Measurements from ENCODE around the gene KPNA4.

DNA sequence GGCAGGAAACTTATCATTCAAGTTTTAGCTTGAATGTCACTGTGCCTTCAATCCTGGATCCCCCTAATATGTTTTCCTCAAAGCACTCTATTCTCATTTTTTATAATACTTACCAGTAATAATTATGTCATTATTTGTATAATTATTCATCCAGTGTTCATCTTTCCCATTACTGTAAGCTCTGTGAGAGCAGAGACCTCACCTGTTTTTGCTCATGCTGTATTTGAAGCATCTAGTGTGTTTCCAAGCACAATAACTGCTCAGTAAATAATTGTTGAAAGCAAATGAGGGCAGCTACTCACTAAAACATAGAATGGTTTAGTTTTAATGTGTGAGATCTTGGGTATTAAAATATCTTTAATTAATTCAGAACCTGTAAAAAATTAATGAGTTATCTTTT lies 36.9 kb upstream of the KPNA4 start:
- TF ChIP-seq, protein P1, sequence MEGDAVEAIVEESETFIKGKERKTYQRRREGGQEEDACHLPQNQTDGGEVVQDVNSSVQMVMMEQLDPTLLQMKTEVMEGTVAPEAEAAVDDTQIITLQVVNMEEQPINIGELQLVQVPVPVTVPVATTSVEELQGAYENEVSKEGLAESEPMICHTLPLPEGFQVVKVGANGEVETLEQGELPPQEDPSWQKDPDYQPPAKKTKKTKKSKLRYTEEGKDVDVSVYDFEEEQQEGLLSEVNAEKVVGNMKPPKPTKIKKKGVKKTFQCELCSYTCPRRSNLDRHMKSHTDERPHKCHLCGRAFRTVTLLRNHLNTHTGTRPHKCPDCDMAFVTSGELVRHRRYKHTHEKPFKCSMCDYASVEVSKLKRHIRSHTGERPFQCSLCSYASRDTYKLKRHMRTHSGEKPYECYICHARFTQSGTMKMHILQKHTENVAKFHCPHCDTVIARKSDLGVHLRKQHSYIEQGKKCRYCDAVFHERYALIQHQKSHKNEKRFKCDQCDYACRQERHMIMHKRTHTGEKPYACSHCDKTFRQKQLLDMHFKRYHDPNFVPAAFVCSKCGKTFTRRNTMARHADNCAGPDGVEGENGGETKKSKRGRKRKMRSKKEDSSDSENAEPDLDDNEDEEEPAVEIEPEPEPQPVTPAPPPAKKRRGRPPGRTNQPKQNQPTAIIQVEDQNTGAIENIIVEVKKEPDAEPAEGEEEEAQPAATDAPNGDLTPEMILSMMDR (IDR thresholded peaks at IDR 0.05): no peak
- TF ChIP-seq EP300 (IDR thresholded peaks at IDR 0.05; ENCODE audit: low read depth) (no peak), POLR2A (IDR thresholded peaks at IDR 0.05) (no peak)
